ENCODE results near the gene FAM8A1. TPM values are rescaled to one million over a fixed set of nuclear protein-coding genes. Genes with fewer than 3 reads are reported as not detected.

Gene FAM8A1
- total RNA-seq, 1 donor from 2014 or later, result 18.3 TPM

- no peaks in the 10 kb centered on the region for H3K4me1 ChIP-seq (ENCODE audit: control insufficient read depth in 3 of 3, insufficient read depth in 3 of 3, low read length in 3 of 3)
- no peak overlapping the region for H3K4me3 ChIP-seq (ENCODE audit: low read length in 3 of 3)
- H3K9me3 ChIP-seq (ENCODE audit: control insufficient read depth in 3 of 3, low read length in 3 of 3), result no peaks in the 10 kb centered on the region
- H3K27me3 ChIP-seq (ENCODE audit: control insufficient read depth in 3 of 3, insufficient read depth in 3 of 3, low read length in 3 of 3), result no peaks in the 10 kb centered on the region
- H3K9ac ChIP-seq (ENCODE audit: low read depth in 1 of 3, low read length in 3 of 3), result no peak overlapping the region
- peaks cover 8 to 27% (median 26%) of the 10 kb centered on the region in 3 donors for H3K36me3 ChIP-seq (ENCODE audit: control insufficient read depth in 3 of 3, insufficient read depth in 3 of 3, low read length in 3 of 3)
- no peak overlapping the region for H3K27ac ChIP-seq (ENCODE audit: low read depth, low read length)
These were observed 50.7 kb downstream of the FAM8A1 start for GRCh38 chr6:17650656-17651309.

- Histone ChIP-seq H3K27ac (ENCODE audit: low read depth, low read length) (no peak overlapping the region), H3K9ac (ENCODE audit: low read depth in 1 of 3, low read length in 3 of 3) (no peak overlapping the region), H3K9me3 (ENCODE audit: control insufficient read depth in 3 of 3, low read length in 3 of 3) (no peaks in the 10 kb centered on the region), H3K4me1 (ENCODE audit: control insufficient read depth in 3 of 3, insufficient read depth in 3 of 3, low read length in 3 of 3) (no peaks in the 10 kb centered on the region), H3K4me3 (ENCODE audit: low read length in 3 of 3) (no peak overlapping the region), H3K36me3 (ENCODE audit: control insufficient read depth in 3 of 3, insufficient read depth in 3 of 3, low read length in 3 of 3) (peaks cover 0 to 27% (median 14%) of the 10 kb centered on the region in 3 donors), H3K27me3 (ENCODE audit: control insufficient read depth in 3 of 3, insufficient read depth in 3 of 3, low read length in 3 of 3) (no peaks in the 10 kb centered on the region)
These were observed 53.2 kb downstream of the FAM8A1 start for GRCh38 chr6:17653198-17653882.

GRCh38 chr6:17656092-17656491 lies 56.0 kb downstream of the FAM8A1 start:
- Histone ChIP-seq H3K4me1 (ENCODE audit: control insufficient read depth in 3 of 3, insufficient read depth in 3 of 3, low read length in 3 of 3) (no peaks in the 10 kb centered on the region), H3K4me3 (ENCODE audit: low read length in 3 of 3) (no peak overlapping the region), H3K36me3 (ENCODE audit: control insufficient read depth in 3 of 3, insufficient read depth in 3 of 3, low read length in 3 of 3) (peaks cover 7 to 26% (median 16%) of the 10 kb centered on the region in 3 donors), H3K27me3 (ENCODE audit: control insufficient read depth in 3 of 3, insufficient read depth in 3 of 3, low read length in 3 of 3) (no peaks in the 10 kb centered on the region), H3K9ac (ENCODE audit: low read depth in 1 of 3, low read length in 3 of 3) (no peak overlapping the region), H3K27ac (ENCODE audit: low read depth, low read length) (no peak overlapping the region), H3K9me3 (ENCODE audit: control insufficient read depth in 3 of 3, low read length in 3 of 3) (no peaks in the 10 kb centered on the region)

GRCh38 chr6:17656644-17657043 lies 56.5 kb downstream of the FAM8A1 start:
- H3K9me3 ChIP-seq (ENCODE audit: control insufficient read depth in 3 of 3, low read length in 3 of 3), result no peaks in the 10 kb centered on the region
- peaks cover 7 to 28% (median 22%) of the 10 kb centered on the region in 3 donors for H3K36me3 ChIP-seq (ENCODE audit: control insufficient read depth in 3 of 3, insufficient read depth in 3 of 3, low read length in 3 of 3)
- no peak overlapping the region for H3K4me3 ChIP-seq (ENCODE audit: low read length in 3 of 3)
- no peaks in the 10 kb centered on the region for H3K4me1 ChIP-seq (ENCODE audit: control insufficient read depth in 3 of 3, insufficient read depth in 3 of 3, low read length in 3 of 3)
- no peak overlapping the region for H3K27ac ChIP-seq (ENCODE audit: low read depth, low read length)
- H3K9ac ChIP-seq (ENCODE audit: low read depth in 1 of 3, low read length in 3 of 3), result no peak overlapping the region
- H3K27me3 ChIP-seq (ENCODE audit: control insufficient read depth in 3 of 3, insufficient read depth in 3 of 3, low read length in 3 of 3), result no peaks in the 10 kb centered on the region

Small RNA genes within 50 kb of the gene (small RNA-seq; reads per million reads assigned to genes)
- not detected for gene RNU6-190P
- not detected for gene SUMO2P13

Other genes with a start within 250 kb of the FAM8A1 start
- 47.5 TPM for gene CAP2, start 206.7 kb upstream of the FAM8A1 start, total RNA-seq
- gene NUP153, start 106.6 kb downstream of the FAM8A1 start, total RNA-seq, result 30.8 TPM